ENCODE data around the gene CBFA2T2.
"Not testable (repeated sequence)": the region's sequence is repeated elsewhere in the genome, so short reads cannot be mapped to it uniquely, and the experiment has no call there.

The CBFA2T2 gene

DNA sequence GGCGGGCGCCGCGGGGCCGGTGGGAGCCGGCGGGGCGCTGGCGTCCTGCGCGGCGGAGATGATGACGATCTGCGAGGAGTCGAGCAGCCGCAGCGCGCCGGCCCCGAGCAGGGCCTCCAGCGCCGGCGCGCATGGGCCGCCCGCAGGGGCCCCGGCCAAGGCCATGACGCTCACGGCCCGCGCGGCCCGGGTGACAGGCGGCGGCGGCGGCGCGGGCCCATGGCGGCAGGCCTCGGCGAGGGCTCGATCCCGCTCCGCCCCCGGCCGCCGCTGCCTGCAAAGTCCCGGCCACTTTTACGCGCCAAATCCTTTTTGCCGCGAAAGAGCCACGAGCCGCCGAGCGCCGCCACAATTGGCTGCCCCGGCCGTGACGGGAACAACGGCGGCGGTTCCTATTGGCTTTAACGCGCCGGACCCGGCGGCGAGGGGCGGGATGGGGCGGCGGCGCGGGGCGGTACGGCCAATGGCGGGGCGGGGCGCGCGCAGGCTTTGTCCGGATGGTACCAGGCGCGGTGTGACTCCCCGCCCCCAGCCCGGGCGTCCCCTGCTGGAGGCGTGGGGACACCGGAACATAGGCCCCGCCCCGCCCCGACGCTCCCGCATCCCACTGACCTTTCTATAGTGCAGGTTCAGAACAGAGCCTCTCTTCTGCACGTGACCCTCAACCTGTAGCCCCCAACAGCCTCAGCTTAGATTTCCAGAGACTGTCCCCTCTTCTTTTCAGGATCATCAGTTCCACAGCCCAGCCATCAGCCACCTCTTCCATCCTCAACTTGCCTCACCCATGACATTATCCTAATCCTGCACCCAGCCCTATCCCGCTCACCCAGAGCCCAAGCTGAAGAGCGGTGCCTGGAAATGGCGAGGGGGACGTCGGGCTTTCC, 196.4 kb downstream of the CBFA2T2 start, which contains the start of gene E2F1:
Gene E2F1, minus strand, starts transcription at position 286 of the 884 bp plus-strand sequence. Its CDS starts 121 bp downstream, at position 165.
- H3K27ac ChIP-seq: no peak within 1 kb of the TSS
- peak; percentile 46 for DNase-seq (ENCODE audit: low read depth, low spot score)

DNA sequence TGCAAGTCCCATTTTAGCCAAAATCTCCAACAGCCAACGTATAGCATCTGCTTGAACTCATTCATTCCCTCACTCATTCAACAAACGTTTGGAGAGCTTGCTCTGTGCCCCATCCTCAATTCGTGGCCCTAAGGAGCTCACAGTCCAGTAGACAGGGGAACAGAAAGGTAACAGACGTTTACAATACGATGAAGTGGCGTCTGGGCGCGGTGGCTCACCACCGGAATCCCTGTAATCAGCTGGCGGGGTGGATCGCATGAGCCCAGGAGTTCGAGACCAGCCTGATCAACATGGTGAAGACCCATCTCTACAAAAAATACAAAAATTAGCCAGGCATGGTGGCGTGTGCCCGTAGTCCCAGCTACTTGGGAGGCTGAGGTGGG, 197.1 kb downstream of the CBFA2T2 start:
- no peak overlapping the region for H3K27ac ChIP-seq
- no peak for DNase-seq (ENCODE audit: low read depth, low spot score)

- no peak overlapping the region for H3K27ac ChIP-seq
- no peak for DNase-seq (ENCODE audit: low read depth, low spot score)
These were observed 197.5 kb downstream of the CBFA2T2 start for GRCh38 chr20:33687370-33687915.

- H3K27ac ChIP-seq: no peak overlapping the region
- DNase-seq (ENCODE audit: low read depth, low spot score): no peak
These were observed 198.4 kb downstream of the CBFA2T2 start for GRCh38 chr20:33687993-33688937.

- no peak for DNase-seq (ENCODE audit: low read depth, low spot score)
- no peak overlapping the region for H3K27ac ChIP-seq
These were observed 199.1 kb downstream of the CBFA2T2 start for GRCh38 chr20:33688938-33689424.

GRCh38 chr20:33689493-33689892, 199.6 kb downstream of the CBFA2T2 start:
- no peak for DNase-seq (ENCODE audit: low read depth, low spot score)
- no peak overlapping the region for H3K27ac ChIP-seq

- DNase-seq (ENCODE audit: low read depth, low spot score): no peak
- no peak overlapping the region for H3K27ac ChIP-seq
These were observed 200.1 kb downstream of the CBFA2T2 start for GRCh38 chr20:33689973-33690372.

GRCh38 chr20:33693289-33693688, 203.4 kb downstream of the CBFA2T2 start:
- no peak for DNase-seq (ENCODE audit: low read depth, low spot score)
- no peak overlapping the region for H3K27ac ChIP-seq

- no peak overlapping the region for H3K27ac ChIP-seq
- DNase-seq (ENCODE audit: low read depth, low spot score): no peak
These were observed 204.1 kb downstream of the CBFA2T2 start for GRCh38 chr20:33693741-33694638.

GRCh38 chr20:33694639-33695012, 204.7 kb downstream of the CBFA2T2 start:
- no peak overlapping the region for H3K27ac ChIP-seq
- DNase-seq (ENCODE audit: low read depth, low spot score): no peak

DNA sequence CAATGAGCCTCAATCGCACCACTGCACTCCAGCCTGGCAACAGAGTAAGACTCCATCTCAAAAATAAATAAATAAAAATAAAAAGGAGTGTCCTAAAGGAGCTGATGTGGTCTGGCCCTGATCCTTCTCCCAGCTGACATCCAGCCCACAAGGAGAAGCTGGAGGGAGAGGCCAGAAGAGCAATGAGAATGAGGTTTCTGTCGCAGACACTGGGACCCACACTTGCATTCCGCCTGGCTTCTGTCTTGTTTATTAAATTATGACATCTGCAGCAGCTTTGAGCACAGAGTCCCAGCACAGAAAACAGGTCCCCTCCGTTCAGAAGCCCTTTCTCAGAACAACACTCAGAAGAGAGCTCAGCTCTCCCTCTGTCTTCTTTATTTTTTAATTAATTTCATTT, 206.6 kb downstream of the CBFA2T2 start:
- H3K27ac ChIP-seq: no peak overlapping the region
- no peak for DNase-seq (ENCODE audit: low read depth, low spot score)

GRCh38 chr20:33697129-33697528, 207.2 kb downstream of the CBFA2T2 start:
- DNase-seq (ENCODE audit: low read depth, low spot score): no peak
- no peak overlapping the region for H3K27ac ChIP-seq

- not testable (repeated sequence) for DNase-seq (ENCODE audit: low read depth, low spot score); H3K27ac ChIP-seq
These were observed 209.1 kb downstream of the CBFA2T2 start for GRCh38 chr20:33698966-33699365.

Measured in epithelial cell of prostate (primary cell).